T-helper 17 cell (primary cell): ENCODE measurements around the gene CIT. TPM values are rescaled to one million over a fixed set of nuclear protein-coding genes. Genes with fewer than 3 reads are reported as not detected.

ENCODE experiments used
- ATAC-seq: fragments of 150-1000 bp; cut with Tn5 transposase; 2 replicates; pipeline ENCODE4 v1.10.0; 2021; ENCODE audit warnings: mild to moderate bottlenecking, moderate library complexity
- DNase-seq, 3 donors: peaks; one replicate each; pipeline versions ENCODE4 v3.0.0 to v3.0.0-alpha.2; 2020 to 2021
- H3K9me3 ChIP-seq: one replicate; pipeline ENCODE4 v1.7.0; 2013; ENCODE audit warnings: low read length, mild to moderate bottlenecking; ENCODE audit not compliant: control insufficient read depth, poor library complexity, severe bottlenecking
- H3K27ac Mint-ChIP-seq: one replicate; pipeline ENCODE4 v1.8.0; 2022; ENCODE audit warnings: mild to moderate bottlenecking, moderate library complexity, mixed read lengths
- H3K27me3 Mint-ChIP-seq: one replicate; pipeline ENCODE4 v1.8.0; 2022; ENCODE audit warnings: mixed read lengths
- H3K36me3 Mint-ChIP-seq: one replicate; pipeline ENCODE4 v1.8.0; 2022; ENCODE audit warnings: low read depth, mixed read lengths
- H3K4me1 Mint-ChIP-seq: one replicate; pipeline ENCODE4 v1.8.0; 2022; ENCODE audit warnings: mild to moderate bottlenecking, mixed read lengths
- H3K4me3 Mint-ChIP-seq: one replicate; pipeline ENCODE4 v1.8.0; 2022; ENCODE audit warnings: mild to moderate bottlenecking, moderate library complexity, mixed read lengths
- total RNA-seq, 4 donors: library from RNA in 2 of 4; stranded (reverse) in 2 of 4; gene quantifications; one replicate each; pipeline ENCODE4 v1.2.3 and lab custom pipeline; 2022 to 2026

CIT gene
- total RNA-seq, 2 donors from 2014 or later: 1.6 to 2.5 TPM

GRCh38 chr12:119679081-119679480 is 198.0 kb downstream of the CIT start:
- H3K4me3 Mint-ChIP-seq: no peak overlapping the region
- H3K36me3 Mint-ChIP-seq: peaks cover 12% of the 10 kb centered on the region
- H3K4me1 Mint-ChIP-seq: peaks cover 12% of the 10 kb centered on the region
- no peaks in the 10 kb centered on the region for H3K9me3 ChIP-seq
- H3K27me3 Mint-ChIP-seq: no peaks in the 10 kb centered on the region
- no peak for DNase-seq
- ATAC-seq: no peak
- no peak overlapping the region for H3K27ac Mint-ChIP-seq

- ATAC-seq (no peak), DNase-seq (no peak)
- H3K9me3 ChIP-seq: no peaks in the 10 kb centered on the region
- Mint-ChIP-seq H3K36me3 (peaks cover 12% of the 10 kb centered on the region), H3K27me3 (no peaks in the 10 kb centered on the region), H3K4me1 (peaks cover 18% of the 10 kb centered on the region), H3K4me3 (no peak overlapping the region), H3K27ac (no peak overlapping the region)
Observed at GRCh38 chr12:119678459-119678858, 198.7 kb downstream of the CIT start.

- peaks cover 12% of the 10 kb centered on the region for H3K36me3 Mint-ChIP-seq
- H3K4me1 Mint-ChIP-seq: peaks cover 26% of the 10 kb centered on the region
- H3K27ac Mint-ChIP-seq: peak overlapping the region; percentile 75
- no peaks in the 10 kb centered on the region for H3K9me3 ChIP-seq
- no peaks in the 10 kb centered on the region for H3K27me3 Mint-ChIP-seq
- ATAC-seq: no peak
- no peak overlapping the region for H3K4me3 Mint-ChIP-seq
- no peak for DNase-seq
Observed at GRCh38 chr12:119676573-119676972, 200.5 kb downstream of the CIT start.

GRCh38 chr12:119676022-119676421 is 201.1 kb downstream of the CIT start:
- peak overlapping the region; percentile 75 for H3K27ac Mint-ChIP-seq
- no peaks in the 10 kb centered on the region for H3K27me3 Mint-ChIP-seq
- H3K36me3 Mint-ChIP-seq: peaks cover 15% of the 10 kb centered on the region
- ATAC-seq (no peak), DNase-seq (no peak)
- peaks cover 32% of the 10 kb centered on the region for H3K4me1 Mint-ChIP-seq
- H3K4me3 Mint-ChIP-seq: no peak overlapping the region
- H3K9me3 ChIP-seq: no peaks in the 10 kb centered on the region

- no peaks in the 10 kb centered on the region for H3K9me3 ChIP-seq
- DNase-seq (no peak), ATAC-seq (no peak)
- no peaks in the 10 kb centered on the region for H3K27me3 Mint-ChIP-seq
- H3K4me3 Mint-ChIP-seq: no peak overlapping the region
- H3K36me3 Mint-ChIP-seq: peaks cover 11% of the 10 kb centered on the region
- H3K4me1 Mint-ChIP-seq: peaks cover 42% of the 10 kb centered on the region
- H3K27ac Mint-ChIP-seq: peak overlapping the region; percentile 89
Observed at GRCh38 chr12:119674560-119674959, 202.6 kb downstream of the CIT start.

GRCh38 chr12:119673634-119674033 is 203.5 kb downstream of the CIT start:
- no peak overlapping the region for H3K4me3 Mint-ChIP-seq
- H3K4me1 Mint-ChIP-seq: peaks cover 44% of the 10 kb centered on the region
- peak overlapping the region; percentile 89 for H3K27ac Mint-ChIP-seq

GRCh38 chr12:119672194-119672593 is 204.9 kb downstream of the CIT start:
- Mint-ChIP-seq H3K27me3 (no peaks in the 10 kb centered on the region), H3K4me3 (no peak overlapping the region), H3K36me3 (peaks cover 8% of the 10 kb centered on the region), H3K27ac (peak overlapping the region; percentile 63), H3K4me1 (peaks cover 46% of the 10 kb centered on the region)
- DNase-seq (no peak), ATAC-seq (no peak)
- no peaks in the 10 kb centered on the region for H3K9me3 ChIP-seq

More at GRCh38 chr12:119673634-119674033, 203.5 kb downstream of the CIT start:
- peak; percentile 66 for ATAC-seq
- H3K9me3 ChIP-seq: no peaks in the 10 kb centered on the region
- H3K27me3 Mint-ChIP-seq: no peaks in the 10 kb centered on the region
- no peak for DNase-seq
- H3K36me3 Mint-ChIP-seq: peaks cover 8% of the 10 kb centered on the region

GRCh38 chr12:119671070-119671469 is 206.1 kb downstream of the CIT start:
- Mint-ChIP-seq H3K27me3 (no peaks in the 10 kb centered on the region), H3K4me1 (peaks cover 51% of the 10 kb centered on the region), H3K4me3 (no peak overlapping the region), H3K36me3 (peaks cover 5% of the 10 kb centered on the region), H3K27ac (peak overlapping the region; percentile 77)
- ATAC-seq: no peak
- no peak for DNase-seq
- H3K9me3 ChIP-seq: no peaks in the 10 kb centered on the region

GRCh38 chr12:119669744-119670472 is 207.2 kb downstream of the CIT start:
- peak overlapping the region; percentile 77 for H3K27ac Mint-ChIP-seq
- peak overlapping the region; percentile 78 for H3K4me3 Mint-ChIP-seq
- H3K4me1 Mint-ChIP-seq: peaks cover 52% of the 10 kb centered on the region
- no peak for DNase-seq
- H3K27me3 Mint-ChIP-seq: no peaks in the 10 kb centered on the region
- peaks cover 4% of the 10 kb centered on the region for H3K36me3 Mint-ChIP-seq
- H3K9me3 ChIP-seq: no peaks in the 10 kb centered on the region
- ATAC-seq: no peak

- ATAC-seq: peak; percentile 3
Observed at GRCh38 chr12:119668324-119668841, 208.7 kb downstream of the CIT start.

GRCh38 chr12:119667577-119668323 is 209.4 kb downstream of the CIT start, which contains the start of gene PRKAB1:
PRKAB1 (plus strand) TSS chr12:119668133; CDS start chr12:119668245, 112 bp downstream.
- H3K4me1 Mint-ChIP-seq: peaks cover 36% of the 10 kb centered on the region

More at GRCh38 chr12:119668324-119668841, 208.7 kb downstream of the CIT start:
- H3K4me1 Mint-ChIP-seq: peaks cover 42% of the 10 kb centered on the region
- DNase-seq: no peak
- peak overlapping the region; percentile 89 for H3K4me3 Mint-ChIP-seq
- no peaks in the 10 kb centered on the region for H3K27me3 Mint-ChIP-seq
- H3K9me3 ChIP-seq: no peaks in the 10 kb centered on the region
- H3K36me3 Mint-ChIP-seq: peaks cover 4% of the 10 kb centered on the region
- H3K27ac Mint-ChIP-seq: peak overlapping the region; percentile 91

GRCh38 chr12:119666900-119667576 is 210.1 kb downstream of the CIT start:
- Mint-ChIP-seq H3K4me1 (peaks cover 31% of the 10 kb centered on the region), H3K4me3 (peak overlapping the region; percentile 89), H3K36me3 (peaks cover 4% of the 10 kb centered on the region), H3K27me3 (peaks cover 5% of the 10 kb centered on the region), H3K27ac (peak overlapping the region; percentile 91)
- ATAC-seq: no peak
- no peaks in the 10 kb centered on the region for H3K9me3 ChIP-seq
- DNase-seq: no peak

More at GRCh38 chr12:119667577-119668323, 209.4 kb downstream of the CIT start, which contains the start of gene PRKAB1:
- ATAC-seq: peak; percentile 91
- Mint-ChIP-seq H3K4me3 (peak within 1 kb of the TSS; percentile 89), H3K27me3 (no peaks in the 10 kb centered on the region), H3K27ac (peak within 1 kb of the TSS; percentile 91), H3K36me3 (peaks cover 4% of the 10 kb centered on the region)
- no peaks in the 10 kb centered on the region for H3K9me3 ChIP-seq
- peak; percentile 90 to 93 (median 92) for DNase-seq
